HG03378 (cell line): Measurements from ENCODE around the gene INTS11.

Experiments
- ATAC-seq: cut with Tn5 transposase; IDR thresholded peaks from one replicate; pipeline ENCODE4 v1.9.1; 2021; ENCODE audit warnings: mild to moderate bottlenecking, moderate library complexity; ENCODE audit not compliant: unreplicated experiment

Gene INTS11

GRCh38 chr1:1314678-1315335, 9.7 kb downstream of the INTS11 start:
- no peak for ATAC-seq

- no peak for ATAC-seq
Measured at GRCh38 chr1:1314237-1314586, 10.2 kb downstream of the INTS11 start.

GRCh38 chr1:1313500-1314236, 10.8 kb downstream of the INTS11 start:
- no peak for ATAC-seq

GRCh38 chr1:1312450-1313314, 11.8 kb downstream of the INTS11 start:
- ATAC-seq = no peak

- no peak for ATAC-seq
Measured at GRCh38 chr1:1311107-1312104, 13.1 kb downstream of the INTS11 start.

- ATAC-seq = no peak
Measured at GRCh38 chr1:1310476-1311053, 13.9 kb downstream of the INTS11 start.

- no peak for ATAC-seq
Measured at GRCh38 chr1:1310109-1310385, 14.4 kb downstream of the INTS11 start.

- no peak for ATAC-seq
Measured at GRCh38 chr1:1309251-1310108, 15.0 kb downstream of the INTS11 start.

GRCh38 chr1:1308756-1309250, 15.7 kb downstream of the INTS11 start:
- no peak for ATAC-seq

GRCh38 chr1:1307923-1308755, 16.3 kb downstream of the INTS11 start, which contains the start of the genes ACAP3 and PUSL1:
Gene ACAP3, minus strand, starts transcription at chr1:1307930. Its CDS starts 115 bp downstream, at chr1:1307815.
Gene PUSL1, plus strand, starts transcription at chr1:1308597. Its CDS starts 47 bp downstream, at chr1:1308644.
- ATAC-seq = no peak

- ATAC-seq = no peak
Measured at GRCh38 chr1:1307261-1307922, 17.1 kb downstream of the INTS11 start.

- no peak for ATAC-seq
Measured at GRCh38 chr1:1306661-1307260, 17.7 kb downstream of the INTS11 start.

GRCh38 chr1:1306070-1306660, 18.3 kb downstream of the INTS11 start:
- no peak for ATAC-seq

GRCh38 chr1:1305300-1306069, 19.0 kb downstream of the INTS11 start:
- ATAC-seq = no peak

GRCh38 chr1:1304331-1305299, 19.8 kb downstream of the INTS11 start:
- ATAC-seq = no peak
